Breast epithelium (tissue), 4 donors: ENCODE results near the gene ADAMTSL5. TPM values are rescaled to one million over a fixed set of nuclear protein-coding genes. Genes with fewer than 3 reads are reported as not detected.

ENCODE experiments used
- DNase-seq, 2 donors: peaks; one replicate each; pipeline ENCODE4 v3.0.0-alpha.2; 2019; ENCODE audit warnings: low spot score in 2 of 2
- H3K27ac ChIP-seq, 2 donors: fragments of 200-600 bp; sonication (generic) in 1 of 2; one replicate each; pipeline ENCODE4 v1.5.1; 2016 to 2019; ENCODE audit warnings: mild to moderate bottlenecking in 1 of 2
- H3K27me3 ChIP-seq, 2 donors: fragments of 200-600 bp; sonication (generic) in 1 of 2; one replicate each; pipeline versions ENCODE4 v1.5.1 to v1.6.0; 2017 to 2019; ENCODE audit warnings: control low read depth in 1 of 2, mild to moderate bottlenecking in 1 of 2
- H3K36me3 ChIP-seq: fragments of 200-600 bp; one replicate; pipeline ENCODE4 v1.5.1; 2019
- H3K4me1 ChIP-seq, 2 donors: fragments of 200-600 bp; sonication (generic); one replicate each; pipeline ENCODE4 v1.5.1; 2016 to 2019; ENCODE audit warnings: control low read depth in 1 of 2
- H3K4me3 ChIP-seq, 3 donors: fragments of 200-600 bp; sonication (generic); 1 replicate in 2 of 3; 2 replicates in 1 of 3; pipeline ENCODE4 v1.5.1; 2016 to 2019; ENCODE audit warnings: mild to moderate bottlenecking in 3 of 3, moderate library complexity in 2 of 3
- H3K9me3 ChIP-seq, 2 donors: fragments of 200-600 bp; sonication (generic) in 1 of 2; one replicate each; pipeline ENCODE4 v1.5.1; 2016 to 2019; ENCODE audit warnings: control low read depth in 1 of 2
- POLR2A ChIP-seq: fragments of 450-650 bp; IDR thresholded peaks from one replicate; pipeline ENCODE4 v1.6.1; 2016; ENCODE audit warnings: antibody characterized with exemption, mild to moderate bottlenecking, moderate library complexity
- POLR2AphosphoS5 ChIP-seq, 3 donors: sonication (generic); formaldehyde crosslinking; IDR thresholded peaks; one replicate each; pipeline ENCODE4 v1.6.1; 2017; ENCODE audit warnings: antibody characterized with exemption in 3 of 3
- intact Hi-C: fragments of 100-400 bp; cut with DNase I; formaldehyde crosslinking; loops from one replicate; pipeline ENCODE4 v1.15.1; 2023; ENCODE audit warnings: low total_unique reads
- total RNA-seq, 3 donors: library from RNA; depleted of rRNA; stranded (reverse); fragments of >200 nt; gene quantifications; one replicate each; pipeline ENCODE4 v1.1.0, GENCODE V29; 2016
- TF ChIP-seq, protein P1 (sequence below), 3 donors: fragments of 450-650 bp; IDR thresholded peaks; one replicate each; pipeline ENCODE4 v1.5.1; 2016 to 2017; ENCODE audit warnings: antibody characterized with exemption in 3 of 3, mild to moderate bottlenecking in 3 of 3, moderate library complexity in 3 of 3

The ADAMTSL5 gene
- total RNA-seq, 3 donors from 2014 or later: 1.3 to 3.5 (median 2.1) TPM

DNA sequence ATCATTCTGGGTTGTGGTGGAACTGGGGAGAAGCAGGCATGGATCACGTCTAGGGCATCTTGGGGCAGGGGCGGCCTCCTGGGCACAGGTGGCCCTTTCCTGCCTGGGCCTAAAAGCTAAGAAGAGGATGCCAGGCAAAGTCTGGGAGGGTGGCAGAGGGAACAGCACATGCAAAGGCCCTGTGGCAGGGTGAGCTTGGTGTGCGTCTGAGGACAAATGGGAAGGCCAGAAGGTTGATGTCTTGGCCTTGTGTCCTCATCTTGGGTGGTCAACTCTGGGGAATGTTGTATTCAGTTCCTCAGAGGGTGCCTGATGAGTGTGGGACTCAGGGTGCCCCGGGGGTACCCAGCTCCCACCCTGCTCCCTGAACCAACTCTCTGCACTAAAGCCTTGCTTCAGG is 5.7 kb upstream of the ADAMTSL5 start:
- Histone ChIP-seq H3K4me1 (no peaks in the 10 kb centered on the region), H3K4me3 (no peak overlapping the region), H3K9me3 (no peaks in the 10 kb centered on the region), H3K36me3 (no peaks in the 10 kb centered on the region), H3K27me3 (peaks cover 8 to 9% of the 10 kb centered on the region in 2 donors), H3K27ac (no peak overlapping the region)
- no peak for TF ChIP-seq POLR2AphosphoS5 (IDR thresholded peaks at IDR 0.05)
- intact Hi-C loops: no loop called here
- no peak for DNase-seq

GRCh38 chr19:1516395-1516753 is 3.6 kb upstream of the ADAMTSL5 start:
- Histone ChIP-seq H3K27me3 (peaks cover 6 to 10% of the 10 kb centered on the region in 2 donors), H3K9me3 (no peaks in the 10 kb centered on the region), H3K36me3 (no peaks in the 10 kb centered on the region), H3K27ac (no peak overlapping the region), H3K4me1 (no peaks in the 10 kb centered on the region), H3K4me3 (no peak overlapping the region)
- TF ChIP-seq, protein P1, sequence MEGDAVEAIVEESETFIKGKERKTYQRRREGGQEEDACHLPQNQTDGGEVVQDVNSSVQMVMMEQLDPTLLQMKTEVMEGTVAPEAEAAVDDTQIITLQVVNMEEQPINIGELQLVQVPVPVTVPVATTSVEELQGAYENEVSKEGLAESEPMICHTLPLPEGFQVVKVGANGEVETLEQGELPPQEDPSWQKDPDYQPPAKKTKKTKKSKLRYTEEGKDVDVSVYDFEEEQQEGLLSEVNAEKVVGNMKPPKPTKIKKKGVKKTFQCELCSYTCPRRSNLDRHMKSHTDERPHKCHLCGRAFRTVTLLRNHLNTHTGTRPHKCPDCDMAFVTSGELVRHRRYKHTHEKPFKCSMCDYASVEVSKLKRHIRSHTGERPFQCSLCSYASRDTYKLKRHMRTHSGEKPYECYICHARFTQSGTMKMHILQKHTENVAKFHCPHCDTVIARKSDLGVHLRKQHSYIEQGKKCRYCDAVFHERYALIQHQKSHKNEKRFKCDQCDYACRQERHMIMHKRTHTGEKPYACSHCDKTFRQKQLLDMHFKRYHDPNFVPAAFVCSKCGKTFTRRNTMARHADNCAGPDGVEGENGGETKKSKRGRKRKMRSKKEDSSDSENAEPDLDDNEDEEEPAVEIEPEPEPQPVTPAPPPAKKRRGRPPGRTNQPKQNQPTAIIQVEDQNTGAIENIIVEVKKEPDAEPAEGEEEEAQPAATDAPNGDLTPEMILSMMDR (IDR thresholded peaks at IDR 0.05): no peak
- no peak for TF ChIP-seq POLR2AphosphoS5 (IDR thresholded peaks at IDR 0.05)
- no peak for TF ChIP-seq POLR2A
- intact Hi-C loops: no loop called here
- no peak for DNase-seq

DNA sequence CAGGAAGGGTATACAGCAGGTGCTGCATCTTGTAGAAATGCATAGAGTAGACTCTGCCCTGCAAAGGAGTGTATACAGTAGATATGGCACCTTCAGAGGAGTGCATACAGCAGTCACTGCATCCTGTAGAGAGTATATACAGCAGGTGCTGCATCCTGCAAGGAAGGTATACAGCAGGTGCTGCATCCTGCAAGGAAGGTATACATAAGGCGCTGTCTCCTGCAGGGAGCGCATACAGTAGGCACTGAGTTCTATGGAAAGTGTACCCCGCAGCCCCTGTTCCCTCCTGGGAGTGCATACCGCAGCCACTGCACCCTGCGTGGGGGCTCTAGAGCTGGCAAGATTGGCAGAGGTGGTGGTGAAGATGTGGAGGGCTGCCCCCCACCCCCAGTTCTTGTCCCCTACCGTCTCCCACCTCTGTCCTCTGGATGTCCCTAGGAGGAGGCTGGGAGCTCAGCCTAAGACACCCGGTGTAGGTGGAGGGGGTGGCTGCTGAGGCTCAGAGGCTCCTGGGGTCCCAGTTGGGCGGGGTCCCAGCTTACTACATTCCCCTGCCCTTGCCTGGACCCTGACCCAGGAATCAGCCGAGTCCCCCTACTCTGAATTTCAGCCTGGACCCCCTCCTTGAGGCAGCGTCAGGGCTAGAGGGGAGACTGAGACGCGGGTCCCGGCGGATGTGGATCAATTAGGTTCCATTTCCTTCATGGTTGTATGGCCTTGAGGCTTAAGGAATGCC is 2.3 kb upstream of the ADAMTSL5 start:
- TF ChIP-seq POLR2A (no peak), POLR2AphosphoS5 (IDR thresholded peaks at IDR 0.05) (no peak)
- TF ChIP-seq, protein P1 (IDR thresholded peaks at IDR 0.05): no peak
- Histone ChIP-seq H3K36me3 (no peaks in the 10 kb centered on the region), H3K4me3 (no peak overlapping the region), H3K27ac (no peak overlapping the region), H3K27me3 (peaks cover 6 to 10% of the 10 kb centered on the region in 2 donors), H3K4me1 (no peaks in the 10 kb centered on the region), H3K9me3 (no peaks in the 10 kb centered on the region)
- intact Hi-C loops: no loop called here
- DNase-seq: no peak

DNA sequence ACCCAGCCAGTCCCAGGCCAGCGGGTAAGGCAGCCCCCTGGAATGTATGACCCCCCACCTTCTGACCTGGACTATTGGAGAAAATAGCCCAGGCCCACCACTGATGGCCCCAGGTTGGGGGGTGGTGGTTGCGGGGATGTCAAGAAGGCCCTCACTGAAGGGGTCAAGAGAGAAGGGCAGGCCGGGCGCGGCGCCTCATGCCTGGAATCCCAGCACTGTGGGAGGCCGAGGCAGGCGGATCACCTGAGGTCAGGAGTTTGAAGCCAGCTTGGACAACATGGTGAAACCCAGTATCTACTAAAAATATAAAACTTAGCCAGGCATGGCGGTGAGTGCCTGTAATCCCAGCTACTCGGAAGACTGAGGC is 1.5 kb upstream of the ADAMTSL5 start:
- Histone ChIP-seq H3K27me3 (peaks cover 6 to 10% of the 10 kb centered on the region in 2 donors), H3K4me1 (no peaks in the 10 kb centered on the region), H3K27ac (no peak overlapping the region), H3K4me3 (no peak overlapping the region), H3K9me3 (no peaks in the 10 kb centered on the region), H3K36me3 (no peaks in the 10 kb centered on the region)
- intact Hi-C loops: no loop called here
- DNase-seq: no peak
- TF ChIP-seq, protein P1 (IDR thresholded peaks at IDR 0.05): no peak
- TF ChIP-seq POLR2AphosphoS5 (IDR thresholded peaks at IDR 0.05) (no peak), POLR2A (no peak)

DNA sequence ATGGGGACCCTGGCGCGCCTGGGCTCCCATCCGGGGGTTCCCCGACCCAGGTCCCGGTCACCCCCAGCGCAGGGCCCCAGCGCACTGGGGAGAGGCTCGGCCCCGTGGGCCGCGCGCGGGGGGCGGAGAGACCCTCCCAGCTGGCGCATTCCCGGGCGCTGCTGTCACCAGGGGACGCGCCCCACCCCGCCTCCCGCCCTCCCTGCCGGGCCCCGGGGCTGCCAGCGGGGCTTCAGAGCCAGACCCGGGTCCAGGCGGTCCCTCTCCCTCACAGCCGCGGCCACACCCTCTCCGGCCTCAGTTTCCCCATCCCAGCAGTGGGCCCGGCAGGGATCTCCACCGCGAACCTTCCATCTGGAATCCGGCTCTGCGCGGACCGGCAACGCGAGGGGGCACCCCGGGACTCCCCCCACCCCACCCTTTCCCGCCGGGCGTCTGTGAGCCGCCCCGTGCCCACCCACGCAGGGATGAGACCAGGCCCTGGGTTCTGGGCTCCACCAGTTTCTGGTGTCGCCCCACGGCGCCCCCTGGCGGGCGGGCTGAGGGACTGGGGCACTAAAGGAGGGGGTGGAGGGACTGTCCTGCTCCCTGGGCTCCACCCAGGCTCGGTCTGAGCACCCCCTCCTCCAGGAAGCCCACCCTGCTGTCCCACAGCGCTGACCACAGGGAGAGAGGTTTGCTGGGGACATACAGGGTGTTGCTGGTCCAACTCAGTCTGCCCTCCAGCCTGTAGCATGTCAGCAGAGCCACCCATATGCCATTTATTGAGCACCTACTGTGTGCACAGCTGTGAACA is 878 bp upstream of the ADAMTSL5 start:
- no peak for DNase-seq
- Histone ChIP-seq H3K36me3 (no peaks in the 10 kb centered on the region), H3K27me3 (peaks cover 6 to 10% of the 10 kb centered on the region in 2 donors), H3K4me1 (no peaks in the 10 kb centered on the region), H3K9me3 (no peaks in the 10 kb centered on the region), H3K27ac (peak overlapping the region; percentile 57 to 77), H3K4me3 (peak overlapping the region; percentile 55 to 77 (median 59))
- TF ChIP-seq, protein P1 (IDR thresholded peaks at IDR 0.05): peak in 2 of 3 donors; percentile 33 to 53
- TF ChIP-seq POLR2AphosphoS5 (IDR thresholded peaks at IDR 0.05): no peak
- intact Hi-C loops: no loop called here
